Measurements from ENCODE around the gene TIMM44. TPM values are rescaled to one million over a fixed set of nuclear protein-coding genes. Genes with fewer than 3 reads are reported as not detected.

The TIMM44 gene
- total RNA-seq, 4 donors from 2014 or later = 53.9 to 168 (median 94.1) TPM

- Histone ChIP-seq H3K27ac (no peak overlapping the region), H3K4me3 (no peak overlapping the region), H3K4me1 (no peaks in the 10 kb centered on the region), H3K27me3 (peaks cover 0 to 2% (median 0%) of the 10 kb centered on the region in 3 donors), H3K9me3 (no peaks in the 10 kb centered on the region), H3K36me3 (no peaks in the 10 kb centered on the region)
- in situ Hi-C loops (cut with MboI; ENCODE audit: low sequenced_read_pairs in 4 of 4) (no loop called here), intact Hi-C loops (cut with DNase I; ENCODE audit: low total_unique reads) (no loop called here)
- no peak for TF ChIP-seq CTCF (IDR thresholded peaks at IDR 0.05 in 4 of 5, conservative IDR thresholded peaks at IDR 0.05 in 1 of 5)
- ATAC-seq (no peak), DNase-seq (no peak)
Measured at GRCh38 chr19:7881910-7882309, 61.6 kb downstream of the TIMM44 start.

GRCh38 chr19:7879836-7880235 lies 63.6 kb downstream of the TIMM44 start:
- intact Hi-C loops (cut with DNase I; ENCODE audit: low total_unique reads) = no loop called here
- ATAC-seq (no peak), DNase-seq (no peak)
- Histone ChIP-seq H3K36me3 (no peaks in the 10 kb centered on the region), H3K4me1 (no peaks in the 10 kb centered on the region), H3K4me3 (no peak overlapping the region), H3K27ac (no peak overlapping the region), H3K27me3 (peaks cover 8 to 17% (median 11%) of the 10 kb centered on the region in 3 donors), H3K9me3 (no peaks in the 10 kb centered on the region)
- TF ChIP-seq POLR2A (IDR thresholded peaks at IDR 0.05) (no peak), CTCF (IDR thresholded peaks at IDR 0.05 in 4 of 5, conservative IDR thresholded peaks at IDR 0.05 in 1 of 5) (no peak)
- in situ Hi-C loops (cut with MboI; ENCODE audit: low sequenced_read_pairs in 4 of 4) = no loop called here

GRCh38 chr19:7879111-7879807 lies 64.2 kb downstream of the TIMM44 start:
- no peaks in the 10 kb centered on the region for H3K9me3 ChIP-seq
- DNase-seq = no peak
- TF ChIP-seq POLR2A (IDR thresholded peaks at IDR 0.05) (no peak), CTCF (IDR thresholded peaks at IDR 0.05 in 4 of 5, conservative IDR thresholded peaks at IDR 0.05 in 1 of 5) (no peak)
- no peaks in the 10 kb centered on the region for H3K4me1 ChIP-seq
- H3K4me3 ChIP-seq = no peak overlapping the region
- ATAC-seq = no peak
- peaks cover 13 to 21% (median 16%) of the 10 kb centered on the region in 3 donors for H3K27me3 ChIP-seq
- H3K27ac ChIP-seq = no peak overlapping the region
- in situ Hi-C loops (cut with MboI; ENCODE audit: low sequenced_read_pairs in 4 of 4) = no loop called here
- intact Hi-C loops (cut with DNase I; ENCODE audit: low total_unique reads) = no loop called here
- H3K36me3 ChIP-seq = no peaks in the 10 kb centered on the region

- TF ChIP-seq POLR2A (IDR thresholded peaks at IDR 0.05) = no peak
- no peak for TF ChIP-seq CTCF (IDR thresholded peaks at IDR 0.05 in 4 of 5, conservative IDR thresholded peaks at IDR 0.05 in 1 of 5)
- DNase-seq (no peak), ATAC-seq (no peak)
- H3K9me3 ChIP-seq = no peaks in the 10 kb centered on the region
- intact Hi-C loops (cut with DNase I; ENCODE audit: low total_unique reads) = no loop called here
- H3K36me3 ChIP-seq = no peaks in the 10 kb centered on the region
- H3K4me3 ChIP-seq = no peak overlapping the region
- H3K4me1 ChIP-seq = no peaks in the 10 kb centered on the region
- in situ Hi-C loops (cut with MboI; ENCODE audit: low sequenced_read_pairs in 4 of 4) = no loop called here
- no peak overlapping the region for H3K27ac ChIP-seq
- peaks cover 30 to 38% (median 34%) of the 10 kb centered on the region in 3 donors for H3K27me3 ChIP-seq
Measured at GRCh38 chr19:7877249-7877836, 66.1 kb downstream of the TIMM44 start.

Other genes with a start within 250 kb of the TIMM44 start
- not detected for gene FCER2, start 241.5 kb downstream of the TIMM44 start, total RNA-seq
- gene CLEC4G, start 211.6 kb downstream of the TIMM44 start, total RNA-seq = under 1 TPM in 1 of 4 donors, not detected in 3; 0.86 TPM
- gene CD209, start 196.1 kb downstream of the TIMM44 start, total RNA-seq = 1 to 10 TPM in 3 of 4 donors, under 1 TPM in 1; 0.56 to 1.3 (median 1.0) TPM
- not detected for gene CLEC4M, start 180.4 kb downstream of the TIMM44 start, total RNA-seq
- 10 to 100 TPM; 17.5 to 24.6 (median 20.4) TPM for gene EVI5L, start 113.4 kb downstream of the TIMM44 start, total RNA-seq
- gene PRR36, start 69.3 kb downstream of the TIMM44 start, total RNA-seq = not detected
- 1 to 10 TPM in 1 of 4 donors, not detected in 3; 2.1 TPM for gene LRRC8E, start 55.2 kb downstream of the TIMM44 start, total RNA-seq
- 10 to 100 TPM; 17.7 to 41.7 (median 32.9) TPM for gene MAP2K7, start 39.8 kb downstream of the TIMM44 start, total RNA-seq
- 1 to 10 TPM in 2 of 4 donors, under 1 TPM in 1, not detected in 1; 0.62 to 2.6 (median 1.5) TPM for gene TGFBR3L, start 28.8 kb downstream of the TIMM44 start, total RNA-seq
- 10 to 100 TPM in 1 of 4 donors, 1 to 10 TPM in 3; 4.6 to 10.9 (median 7.1) TPM for gene SNAPC2, start 23.3 kb downstream of the TIMM44 start, total RNA-seq
- not detected for gene CTXN1, start 17.5 kb downstream of the TIMM44 start, total RNA-seq
- 10 to 100 TPM; 18.2 to 40.5 (median 28.9) TPM for gene ELAVL1, start 62.0 kb upstream of the TIMM44 start, total RNA-seq
- not detected for gene CCL25, start 109.1 kb upstream of the TIMM44 start, total RNA-seq
- gene FBN3, start 205.9 kb upstream of the TIMM44 start, total RNA-seq = under 1 TPM in 1 of 4 donors, not detected in 3; 0.15 TPM

Measured in gastrocnemius medialis (tissue), 4 donors.